ENCODE results near the gene DYDC2. TPM values are rescaled to one million over a fixed set of nuclear protein-coding genes. Genes with fewer than 3 reads are reported as not detected.

The DYDC2 gene
- total and polyA plus RNA-seq, 4 donors = 0.14 to 2.0 (median 0.25) TPM

DNA sequence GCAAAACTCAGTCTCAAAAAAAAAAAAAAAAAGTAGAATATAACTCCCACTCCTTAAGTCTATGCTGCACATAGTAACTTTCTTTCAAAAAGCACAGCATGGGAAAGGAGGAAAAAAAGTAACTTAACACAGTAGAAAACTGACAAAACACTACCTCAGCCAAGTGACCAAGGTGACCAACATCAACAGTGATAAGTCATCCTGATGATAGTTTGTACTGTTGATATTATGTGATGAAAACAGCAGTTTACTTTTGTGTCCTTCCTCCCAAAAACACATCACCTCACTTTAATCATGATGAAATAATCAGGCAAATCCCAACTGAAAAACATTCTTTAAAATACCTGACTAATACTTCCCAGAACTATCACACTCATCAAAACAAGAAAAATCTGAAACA is 37.8 kb upstream of the DYDC2 start:
- peak overlapping the region; percentile 77 to 94 for H3K27ac ChIP-seq (ENCODE audit: low read depth in 1 of 2, low read length in 2 of 2)

DNA sequence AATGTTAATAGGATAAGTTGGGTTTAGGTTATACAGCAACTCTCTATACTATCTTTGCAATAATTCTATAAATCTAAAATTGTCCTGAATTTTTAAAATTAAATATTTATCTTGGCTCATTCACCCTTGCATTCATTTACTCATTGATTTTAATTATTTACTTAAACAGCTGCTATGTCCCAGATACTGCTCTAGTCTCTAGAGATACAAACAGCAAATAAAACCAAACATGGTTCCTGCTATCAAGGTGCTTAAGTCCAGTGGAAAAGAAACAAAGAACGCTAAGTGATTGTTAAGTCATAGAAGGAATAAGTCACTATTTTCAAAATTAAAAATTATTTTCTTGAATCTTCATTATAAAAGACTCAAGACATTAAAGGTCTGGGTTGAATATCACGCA is 37.3 kb upstream of the DYDC2 start:
- TF ChIP-seq NR2F2 (IDR thresholded peaks at IDR 0.05) (no peak), HNF4A (conservative IDR thresholded peaks at IDR 0.05) (peak; percentile 39 to 48), YY1 (IDR thresholded peaks at IDR 0.05) (peak; percentile 41)
- peaks cover 0 to 2% (median 0%) of the 10 kb centered on the region in 4 donors for H3K9me3 ChIP-seq (ENCODE audit: control insufficient read depth in 4 of 4, low read length in 3 of 4)
- no peaks in the 10 kb centered on the region for H3K27me3 ChIP-seq (ENCODE audit: control insufficient read depth in 4 of 4, insufficient read depth in 4 of 4, low read length in 3 of 4)
- 48% methylated on average over 2 of the region's 2 CpGs for WGBS
- H3K4me1 ChIP-seq (ENCODE audit: control insufficient read depth in 4 of 4, insufficient read depth in 4 of 4, low read length in 3 of 4) = peaks cover 4 to 37% (median 27%) of the 10 kb centered on the region in 4 donors
- H3K27ac ChIP-seq (ENCODE audit: low read depth in 1 of 2, low read length in 2 of 2) = peak overlapping the region; percentile 77 to 94
- H3K36me3 ChIP-seq (ENCODE audit: control insufficient read depth in 4 of 4, insufficient read depth in 3 of 4, low read depth in 1 of 4, low read length in 3 of 4) = no peaks in the 10 kb centered on the region
- DNase-seq (ENCODE audit: low spot score) = no peak
- H3K9ac ChIP-seq (ENCODE audit: low read depth in 1 of 2, low read length in 2 of 2) = peak overlapping the region; percentile 10 to 19
- no peak overlapping the region for H3K4me3 ChIP-seq (ENCODE audit: low read depth in 1 of 3, low read length in 3 of 3)

More for the DNA sequence above, 37.8 kb upstream of the DYDC2 start:
- Histone ChIP-seq H3K27me3 (ENCODE audit: control insufficient read depth in 4 of 4, insufficient read depth in 4 of 4, low read length in 3 of 4) (no peaks in the 10 kb centered on the region), H3K9me3 (ENCODE audit: control insufficient read depth in 4 of 4, low read length in 3 of 4) (peaks cover 0 to 2% (median 0%) of the 10 kb centered on the region in 4 donors), H3K4me1 (ENCODE audit: control insufficient read depth in 4 of 4, insufficient read depth in 4 of 4, low read length in 3 of 4) (peaks cover 4 to 34% (median 24%) of the 10 kb centered on the region in 4 donors), H3K9ac (ENCODE audit: low read depth in 1 of 2, low read length in 2 of 2) (peak overlapping the region; percentile 19 to 27), H3K4me3 (ENCODE audit: low read depth in 1 of 3, low read length in 3 of 3) (no peak overlapping the region), H3K36me3 (ENCODE audit: control insufficient read depth in 4 of 4, insufficient read depth in 3 of 4, low read depth in 1 of 4, low read length in 3 of 4) (no peaks in the 10 kb centered on the region)
- TF ChIP-seq YY1 (IDR thresholded peaks at IDR 0.05) = no peak
- TF ChIP-seq NR2F2 (IDR thresholded peaks at IDR 0.05) = no peak
- peak; percentile 16 to 64 for TF ChIP-seq JUND (IDR thresholded peaks at IDR 0.05)
- TF ChIP-seq GABPA (IDR thresholded peaks at IDR 0.05 in 1 of 2, conservative IDR thresholded peaks at IDR 0.05 in 1 of 2) = peak in 1 of 2 donors; percentile 10
- TF ChIP-seq, protein P1, sequence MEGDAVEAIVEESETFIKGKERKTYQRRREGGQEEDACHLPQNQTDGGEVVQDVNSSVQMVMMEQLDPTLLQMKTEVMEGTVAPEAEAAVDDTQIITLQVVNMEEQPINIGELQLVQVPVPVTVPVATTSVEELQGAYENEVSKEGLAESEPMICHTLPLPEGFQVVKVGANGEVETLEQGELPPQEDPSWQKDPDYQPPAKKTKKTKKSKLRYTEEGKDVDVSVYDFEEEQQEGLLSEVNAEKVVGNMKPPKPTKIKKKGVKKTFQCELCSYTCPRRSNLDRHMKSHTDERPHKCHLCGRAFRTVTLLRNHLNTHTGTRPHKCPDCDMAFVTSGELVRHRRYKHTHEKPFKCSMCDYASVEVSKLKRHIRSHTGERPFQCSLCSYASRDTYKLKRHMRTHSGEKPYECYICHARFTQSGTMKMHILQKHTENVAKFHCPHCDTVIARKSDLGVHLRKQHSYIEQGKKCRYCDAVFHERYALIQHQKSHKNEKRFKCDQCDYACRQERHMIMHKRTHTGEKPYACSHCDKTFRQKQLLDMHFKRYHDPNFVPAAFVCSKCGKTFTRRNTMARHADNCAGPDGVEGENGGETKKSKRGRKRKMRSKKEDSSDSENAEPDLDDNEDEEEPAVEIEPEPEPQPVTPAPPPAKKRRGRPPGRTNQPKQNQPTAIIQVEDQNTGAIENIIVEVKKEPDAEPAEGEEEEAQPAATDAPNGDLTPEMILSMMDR (IDR thresholded peaks at IDR 0.05; ENCODE audit: low read depth, low read length, missing input control) = no peak
- peak; percentile 70 to 76 for TF ChIP-seq HNF4A (conservative IDR thresholded peaks at IDR 0.05)
- TF ChIP-seq FOXA2 (IDR thresholded peaks at IDR 0.05) = peak; percentile 89
- TF ChIP-seq, protein P2, sequence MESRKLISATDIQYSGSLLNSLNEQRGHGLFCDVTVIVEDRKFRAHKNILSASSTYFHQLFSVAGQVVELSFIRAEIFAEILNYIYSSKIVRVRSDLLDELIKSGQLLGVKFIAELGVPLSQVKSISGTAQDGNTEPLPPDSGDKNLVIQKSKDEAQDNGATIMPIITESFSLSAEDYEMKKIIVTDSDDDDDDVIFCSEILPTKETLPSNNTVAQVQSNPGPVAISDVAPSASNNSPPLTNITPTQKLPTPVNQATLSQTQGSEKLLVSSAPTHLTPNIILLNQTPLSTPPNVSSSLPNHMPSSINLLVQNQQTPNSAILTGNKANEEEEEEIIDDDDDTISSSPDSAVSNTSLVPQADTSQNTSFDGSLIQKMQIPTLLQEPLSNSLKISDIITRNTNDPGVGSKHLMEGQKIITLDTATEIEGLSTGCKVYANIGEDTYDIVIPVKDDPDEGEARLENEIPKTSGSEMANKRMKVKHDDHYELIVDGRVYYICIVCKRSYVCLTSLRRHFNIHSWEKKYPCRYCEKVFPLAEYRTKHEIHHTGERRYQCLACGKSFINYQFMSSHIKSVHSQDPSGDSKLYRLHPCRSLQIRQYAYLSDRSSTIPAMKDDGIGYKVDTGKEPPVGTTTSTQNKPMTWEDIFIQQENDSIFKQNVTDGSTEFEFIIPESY (IDR thresholded peaks at IDR 0.05) = peak; percentile 28
- no peak for TF ChIP-seq EGR1 (IDR thresholded peaks at IDR 0.05; ENCODE audit: low read depth in 2 of 2)
- TF ChIP-seq FOXA1 (IDR thresholded peaks at IDR 0.05) = peak; percentile 85
- peak; percentile 20 for TF ChIP-seq TAF1 (conservative IDR thresholded peaks at IDR 0.05)
- peak; percentile 20 for TF ChIP-seq HNF4G (IDR thresholded peaks at IDR 0.05)
- TF ChIP-seq, protein P3, sequence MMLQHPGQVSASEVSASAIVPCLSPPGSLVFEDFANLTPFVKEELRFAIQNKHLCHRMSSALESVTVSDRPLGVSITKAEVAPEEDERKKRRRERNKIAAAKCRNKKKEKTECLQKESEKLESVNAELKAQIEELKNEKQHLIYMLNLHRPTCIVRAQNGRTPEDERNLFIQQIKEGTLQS (IDR thresholded peaks at IDR 0.05) = peak; percentile 80
- TF ChIP-seq RXRA (IDR thresholded peaks at IDR 0.05) = peak; percentile 45 to 64
- TF ChIP-seq SP1 (IDR thresholded peaks at IDR 0.05) = peak; percentile 67
- DNase-seq (ENCODE audit: low spot score) = no peak
